SK-N-DZ (cell line): ENCODE results near the gene CACNA2D4.

Source experiments
- DNase-seq: peaks from one replicate; pipeline ENCODE4 v3.0.0-alpha.2; 2015; ENCODE audit warnings: low spot score

CACNA2D4 gene

DNA sequence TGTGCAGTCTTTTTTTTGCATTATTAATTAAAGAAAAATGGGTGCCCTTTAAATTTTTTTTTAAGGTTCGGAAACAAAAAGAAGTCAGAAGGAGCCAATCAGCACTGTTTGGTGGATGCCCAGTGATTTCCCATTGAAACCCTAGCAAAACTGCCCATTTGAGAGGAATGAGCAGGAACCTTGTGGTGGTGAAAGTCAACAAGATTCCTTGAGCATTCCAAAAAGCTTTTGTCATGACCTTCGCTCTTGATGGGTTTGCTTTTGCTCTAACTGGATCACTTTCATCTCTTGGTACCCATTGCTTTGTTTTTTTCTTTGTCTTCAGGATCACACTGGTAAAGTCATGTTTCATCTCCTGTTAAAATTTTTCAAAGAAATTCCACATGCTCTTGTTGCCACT, 173.5 kb downstream of the CACNA2D4 start:
- DNase-seq: no peak
